Smooth muscle cell (in vitro differentiated cells): ENCODE data around the gene YAF2. TPM values are rescaled to one million over a fixed set of nuclear protein-coding genes. Genes with fewer than 3 reads are reported as not detected.

Experiments used
- DNase-seq: peaks from one replicate; lab custom pipeline; 2025; ENCODE audit not compliant: unreplicated experiment; lab: John Stamatoyannopoulos, UW
- H2AFZ ChIP-seq: fragments of 200-600 bp; sonication (generic); 2 replicates; pipeline ENCODE4 v1.6.0; 2016; ENCODE audit warnings: antibody characterized with exemption, low read depth, mild to moderate bottlenecking
- H3F3A ChIP-seq: fragments of 200-600 bp; sonication (generic); 2 replicates; pipeline ENCODE4 v1.6.0; 2017; ENCODE audit warnings: antibody characterized with exemption, low read depth
- H3K27ac ChIP-seq: fragments of 200-600 bp; sonication (generic); 2 replicates; pipeline ENCODE4 v1.5.1; 2016; ENCODE audit warnings: low read depth, mild to moderate bottlenecking
- H3K27me3 ChIP-seq: fragments of 200-600 bp; sonication (generic); 2 replicates; pipeline ENCODE4 v1.6.1; 2016; ENCODE audit warnings: low read depth, mild to moderate bottlenecking
- H3K36me3 ChIP-seq: fragments of 200-600 bp; sonication (generic); 2 replicates; pipeline ENCODE4 v1.5.1; 2016; ENCODE audit warnings: low read depth
- H3K4me1 ChIP-seq: fragments of 200-600 bp; sonication (generic); 2 replicates; pipeline ENCODE4 v1.5.1; 2016; ENCODE audit warnings: low read depth
- H3K4me2 ChIP-seq: fragments of 200-600 bp; sonication (generic); 2 replicates; pipeline ENCODE4 v1.6.0; 2016; ENCODE audit warnings: mild to moderate bottlenecking
- H3K4me3 ChIP-seq: fragments of 200-600 bp; sonication (generic); 2 replicates; pipeline ENCODE4 v1.5.1; 2016; ENCODE audit warnings: mild to moderate bottlenecking
- H3K79me2 ChIP-seq: fragments of 200-600 bp; sonication (generic); 2 replicates; pipeline ENCODE4 v1.6.0; 2016; ENCODE audit warnings: low read depth, mild to moderate bottlenecking
- H3K9ac ChIP-seq: fragments of 200-600 bp; sonication (generic); 2 replicates; pipeline ENCODE4 v1.6.0; 2016; ENCODE audit warnings: low read depth
- H3K9me3 ChIP-seq: fragments of 200-600 bp; sonication (generic); replicated peaks from 2 replicates; pipeline ENCODE4 v1.5.1; 2016; ENCODE audit warnings: low read depth
- H4K20me1 ChIP-seq: fragments of 200-600 bp; sonication (generic); 2 replicates; pipeline ENCODE4 v1.6.0; 2016; ENCODE audit warnings: low read depth
- CTCF ChIP-seq: fragments of 200-600 bp; sonication (generic); IDR thresholded peaks from 2 replicates; pipeline ENCODE4 v1.5.1; 2017; ENCODE audit warnings: borderline replicate concordance, mild to moderate bottlenecking, antibody characterized with exemption; ENCODE audit not compliant: insufficient read depth, poor library complexity, severe bottlenecking
- WGBS: methylation state at CpG from one replicate; pipeline ENCODE4 v1.1.7; 2016; ENCODE audit warnings: low lambda C conversion rate; 5-methylcytosine and 5-hydroxymethylcytosine counted together
- polyA plus RNA-seq: library from polyadenylated mRNA; unstranded; fragments of >200 nt; fragmentation: Nextera tagmentation; extraction: Ambion mirVana; gene quantifications from 2 replicates; pipeline ENCODE4 v1.2.1, GENCODE V29; 2016
- total RNA-seq: library from RNA; depleted of rRNA; stranded (reverse); fragments of >200 nt; gene quantifications from 2 replicates; pipeline ENCODE4 v1.2.3, GENCODE V29; 2014

YAF2 gene
- total and polyA plus RNA-seq, 2 experiments from 2014 or later = 21.1 to 25.0 TPM

DNA sequence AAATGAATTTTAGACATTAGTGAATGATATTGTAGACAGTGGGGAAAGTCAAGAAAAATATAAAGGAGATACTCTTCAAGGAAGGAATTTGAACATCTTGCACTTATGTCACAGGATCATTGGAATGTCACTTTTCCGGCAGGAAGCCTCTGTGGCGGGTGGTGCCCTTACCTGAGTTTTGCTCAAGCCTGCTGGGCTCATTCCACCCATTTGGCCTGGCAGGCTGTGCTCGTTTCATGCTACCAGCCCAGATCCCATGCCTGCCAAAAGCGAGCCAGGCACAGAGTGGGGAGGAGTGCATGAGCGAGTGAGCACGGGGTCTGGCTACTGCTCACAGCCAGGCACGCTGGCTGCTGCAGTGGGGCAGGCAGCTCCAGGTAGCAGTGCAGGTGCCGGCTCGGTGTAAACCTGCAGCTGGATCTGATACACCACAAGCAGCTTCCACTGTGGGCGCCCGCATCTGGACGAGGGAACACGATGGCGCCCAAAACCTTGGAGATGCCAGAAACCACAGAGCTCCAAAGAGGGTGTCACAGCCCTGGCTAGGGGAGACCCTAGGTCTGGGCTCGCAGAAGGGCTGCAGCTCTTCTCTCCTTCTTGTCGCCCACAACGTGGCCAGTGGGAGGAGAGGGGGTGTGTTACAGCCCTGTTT is 28.7 kb upstream of the YAF2 start:
- WGBS = 90% methylated on average over 17 of the region's 17 CpGs
- TF ChIP-seq CTCF = no peak
- H3K79me2 ChIP-seq = no peaks in the 10 kb centered on the region
- peaks cover 12% of the 10 kb centered on the region for H3K27me3 ChIP-seq
- no peaks in the 10 kb centered on the region for H3F3A ChIP-seq
- H2AFZ ChIP-seq = no peak overlapping the region
- H3K9ac ChIP-seq = no peak overlapping the region
- H3K36me3 ChIP-seq = no peaks in the 10 kb centered on the region
- no peaks in the 10 kb centered on the region for H3K9me3 ChIP-seq
- H3K4me1 ChIP-seq = no peaks in the 10 kb centered on the region
- no peak overlapping the region for H3K4me2 ChIP-seq
- H3K4me3 ChIP-seq = no peak overlapping the region
- H4K20me1 ChIP-seq = no peaks in the 10 kb centered on the region
- DNase-seq = no peak
- H3K27ac ChIP-seq = no peak overlapping the region

- no peaks in the 10 kb centered on the region for H3K9me3 ChIP-seq
- H3K4me3 ChIP-seq = no peak overlapping the region
- H3K27ac ChIP-seq = no peak overlapping the region
- WGBS = 79% methylated on average over 2 of the region's 2 CpGs
- H2AFZ ChIP-seq = no peak overlapping the region
- no peak overlapping the region for H3K9ac ChIP-seq
- peaks cover 12% of the 10 kb centered on the region for H3K27me3 ChIP-seq
- no peak for DNase-seq
- no peaks in the 10 kb centered on the region for H4K20me1 ChIP-seq
- TF ChIP-seq CTCF = no peak
- no peak overlapping the region for H3K4me2 ChIP-seq
- H3F3A ChIP-seq = no peaks in the 10 kb centered on the region
- H3K79me2 ChIP-seq = no peaks in the 10 kb centered on the region
- H3K36me3 ChIP-seq = no peaks in the 10 kb centered on the region
- no peaks in the 10 kb centered on the region for H3K4me1 ChIP-seq
Observed at GRCh38 chr12:42262271-42262670, 24.2 kb upstream of the YAF2 start.

DNA sequence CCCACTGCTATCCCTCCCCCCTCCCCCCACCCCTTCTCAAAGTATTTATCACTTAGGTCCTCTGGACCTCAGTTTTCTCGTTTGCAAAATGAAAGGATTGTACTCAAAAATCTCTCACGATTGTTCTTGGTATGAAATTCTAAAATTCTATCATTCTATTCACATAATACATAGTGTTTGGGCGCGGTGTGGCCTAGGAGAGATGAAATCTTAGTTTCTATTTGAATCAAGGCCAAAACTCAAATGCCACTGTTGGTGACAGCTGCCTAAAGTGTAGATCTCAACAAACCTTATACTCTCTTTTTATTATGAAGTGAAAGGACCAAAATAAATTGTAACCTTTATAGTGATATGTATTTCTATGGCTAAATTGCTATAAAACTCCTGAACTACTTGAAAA is 23.7 kb upstream of the YAF2 start:
- Histone ChIP-seq H3K27me3 (peaks cover 12% of the 10 kb centered on the region), H3F3A (no peaks in the 10 kb centered on the region), H3K9me3 (no peaks in the 10 kb centered on the region), H3K4me2 (no peak overlapping the region), H3K27ac (no peak overlapping the region), H4K20me1 (no peaks in the 10 kb centered on the region), H3K4me1 (no peaks in the 10 kb centered on the region), H3K79me2 (no peaks in the 10 kb centered on the region), H3K4me3 (no peak overlapping the region), H3K9ac (no peak overlapping the region), H3K36me3 (no peaks in the 10 kb centered on the region), H2AFZ (no peak overlapping the region)
- WGBS = 85% methylated on average over 4 of the region's 4 CpGs
- no peak for DNase-seq
- TF ChIP-seq CTCF = no peak

- H4K20me1 ChIP-seq = no peaks in the 10 kb centered on the region
- no peaks in the 10 kb centered on the region for H3K36me3 ChIP-seq
- no peaks in the 10 kb centered on the region for H3K79me2 ChIP-seq
- H3K27me3 ChIP-seq = peaks cover 10% of the 10 kb centered on the region
- H3K4me3 ChIP-seq = no peak overlapping the region
- DNase-seq = no peak
- no peaks in the 10 kb centered on the region for H3F3A ChIP-seq
- no peaks in the 10 kb centered on the region for H3K9me3 ChIP-seq
- no peak overlapping the region for H2AFZ ChIP-seq
- no peaks in the 10 kb centered on the region for H3K4me1 ChIP-seq
- H3K9ac ChIP-seq = no peak overlapping the region
- H3K27ac ChIP-seq = no peak overlapping the region
- H3K4me2 ChIP-seq = no peak overlapping the region
- WGBS = 89% methylated on average over 6 of the region's 6 CpGs
- TF ChIP-seq CTCF = no peak
Observed at GRCh38 chr12:42260518-42260917, 22.5 kb upstream of the YAF2 start.
